Glomerular endothelial cell (primary cell): ENCODE data around the gene C7orf57. TPM values are rescaled to one million over a fixed set of nuclear protein-coding genes. Genes with fewer than 3 reads are reported as not detected.
"Not testable (repeated sequence)": the region's sequence is repeated elsewhere in the genome, so short reads cannot be mapped to it uniquely, and the experiment has no call there.

Source experiments
- DNase-seq: peaks from one replicate; pipeline ENCODE4 v3.0.0-alpha.2; 2011; ENCODE audit warnings: low read depth, low spot score; ENCODE audit errors: extremely low read depth
- total RNA-seq: library from RNA; depleted of rRNA; stranded (reverse); fragments of >200 nt; gene quantifications from 2 replicates; pipeline ENCODE4 v1.2.3, GENCODE V29; 2015

Gene C7orf57
- 0.64 TPM in 1 of 2 replicates, not detected in the other for total RNA-seq

- no peak for DNase-seq
Measured at GRCh38 chr7:48035301-48035966, at the start of gene C7orf57. C7orf57 (plus strand) TSS chr7:48035543; CDS start chr7:48036309, 766 bp downstream.

- DNase-seq = no peak
Measured at GRCh38 chr7:47988496-47989386, 46.6 kb upstream of the C7orf57 start.

- not testable (repeated sequence) for DNase-seq
Measured at GRCh38 chr7:47989607-47990400, 45.5 kb upstream of the C7orf57 start.

- no peak for DNase-seq
Measured at GRCh38 chr7:47990592-47990991, 44.8 kb upstream of the C7orf57 start.

- no peak for DNase-seq
Measured at GRCh38 chr7:47991270-47991669, 44.1 kb upstream of the C7orf57 start.

- DNase-seq = no peak
Measured at GRCh38 chr7:47991741-47992311, 43.5 kb upstream of the C7orf57 start.

GRCh38 chr7:47992446-47992845 is 42.9 kb upstream of the C7orf57 start:
- no peak for DNase-seq

GRCh38 chr7:47999413-47999812 is 35.9 kb upstream of the C7orf57 start:
- DNase-seq = no peak

GRCh38 chr7:48000164-48000563 is 35.2 kb upstream of the C7orf57 start:
- DNase-seq = not testable (repeated sequence)

- no peak for DNase-seq
Measured at GRCh38 chr7:48004032-48004431, 31.3 kb upstream of the C7orf57 start.

- DNase-seq = no peak
Measured at GRCh38 chr7:48004638-48005037, 30.7 kb upstream of the C7orf57 start.

GRCh38 chr7:48006866-48007265 is 28.5 kb upstream of the C7orf57 start:
- DNase-seq = no peak

- DNase-seq = no peak
Measured at GRCh38 chr7:48009257-48009656, 26.1 kb upstream of the C7orf57 start.

- no peak for DNase-seq
Measured at GRCh38 chr7:48009954-48010353, 25.4 kb upstream of the C7orf57 start.

GRCh38 chr7:48011323-48011722 is 24.0 kb upstream of the C7orf57 start:
- DNase-seq = no peak

- no peak for DNase-seq
Measured at GRCh38 chr7:48011951-48012350, 23.4 kb upstream of the C7orf57 start.

GRCh38 chr7:48016641-48017040 is 18.7 kb upstream of the C7orf57 start:
- DNase-seq = no peak

- no peak for DNase-seq
Measured at GRCh38 chr7:48017674-48018073, 17.7 kb upstream of the C7orf57 start.

- DNase-seq = no peak
Measured at GRCh38 chr7:48025624-48026023, 9.7 kb upstream of the C7orf57 start.

GRCh38 chr7:48028938-48029337 is 6.4 kb upstream of the C7orf57 start, which contains the start of gene SUN3:
SUN3 (minus strand) TSS chr7:48029107; CDS start chr7:48028938, 169 bp downstream.
- DNase-seq = no peak

- no peak for DNase-seq
Measured at GRCh38 chr7:48031111-48031510, 4.2 kb upstream of the C7orf57 start.
